Stimulated activated CD8-positive, alpha-beta memory T cell treated with anti-CD3 and anti-CD28 coated beads, Interleukin-15, amount 100 ng/mL, for 1 hour (primary cell): Measurements from ENCODE around the gene HMX3.
"Not testable (repeated sequence)": the region's sequence is repeated elsewhere in the genome, so short reads cannot be mapped to it uniquely, and the experiment has no call there.

Source experiments
- DNase-seq: peaks from one replicate; pipeline ENCODE4 v3.0.0-alpha.2; 2020; ENCODE audit warnings: low read depth

HMX3 gene

DNA sequence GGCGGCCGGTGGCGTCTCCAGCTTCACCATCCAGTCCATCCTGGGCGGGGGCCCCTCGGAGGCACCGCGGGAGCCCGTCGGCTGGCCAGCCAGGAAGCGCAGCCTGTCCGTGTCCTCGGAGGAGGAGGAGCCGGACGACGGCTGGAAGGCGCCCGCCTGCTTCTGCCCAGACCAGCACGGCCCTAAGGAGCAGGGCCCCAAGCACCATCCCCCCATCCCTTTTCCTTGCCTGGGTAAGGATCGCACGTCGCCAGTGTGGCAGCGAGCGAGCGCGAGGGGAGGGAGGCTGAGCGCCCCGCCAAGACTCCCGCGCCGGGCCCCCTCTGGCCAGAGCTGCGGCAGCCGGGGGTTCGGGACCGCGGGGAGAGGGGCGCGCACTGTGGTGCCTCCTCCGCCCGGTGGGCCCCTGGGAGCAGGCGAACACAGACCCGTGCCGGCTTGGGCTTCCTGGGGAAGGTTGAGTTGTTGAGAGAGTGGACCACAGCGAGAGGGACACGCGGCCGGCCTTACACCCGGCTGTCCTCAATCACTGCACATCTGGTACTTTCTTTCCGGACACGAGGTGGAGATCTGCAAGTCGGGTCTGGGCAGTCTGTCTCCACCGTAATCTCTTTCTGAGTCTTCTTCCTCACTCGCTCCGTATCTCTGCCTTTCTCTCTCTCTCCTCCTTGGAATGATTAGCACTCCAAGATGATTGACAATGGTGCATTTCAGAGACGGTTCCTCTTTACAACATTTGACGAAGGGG lies 12.8 kb downstream of the HMX3 start:
- DNase-seq: no peak

DNA sequence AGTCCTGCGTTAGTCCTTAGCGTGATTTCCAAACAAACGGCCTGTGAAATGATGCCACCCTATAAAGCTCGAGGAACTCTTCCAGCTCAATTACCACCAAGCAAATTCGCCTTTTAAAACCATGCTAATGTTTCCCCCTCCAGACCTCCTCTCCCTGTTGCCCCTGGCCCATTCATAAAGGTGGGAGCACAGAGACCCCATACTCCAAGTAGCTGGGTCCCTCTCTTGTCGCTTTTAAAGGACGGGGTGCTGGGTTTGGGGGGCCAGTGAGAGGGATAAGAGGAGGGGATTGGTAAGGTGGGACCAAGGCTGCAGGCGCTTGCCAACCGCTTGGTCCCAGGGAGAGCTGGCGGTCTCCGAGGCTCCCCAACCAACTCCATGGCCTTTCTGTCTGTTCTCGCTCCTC lies 13.4 kb downstream of the HMX3 start:
- no peak for DNase-seq

DNA sequence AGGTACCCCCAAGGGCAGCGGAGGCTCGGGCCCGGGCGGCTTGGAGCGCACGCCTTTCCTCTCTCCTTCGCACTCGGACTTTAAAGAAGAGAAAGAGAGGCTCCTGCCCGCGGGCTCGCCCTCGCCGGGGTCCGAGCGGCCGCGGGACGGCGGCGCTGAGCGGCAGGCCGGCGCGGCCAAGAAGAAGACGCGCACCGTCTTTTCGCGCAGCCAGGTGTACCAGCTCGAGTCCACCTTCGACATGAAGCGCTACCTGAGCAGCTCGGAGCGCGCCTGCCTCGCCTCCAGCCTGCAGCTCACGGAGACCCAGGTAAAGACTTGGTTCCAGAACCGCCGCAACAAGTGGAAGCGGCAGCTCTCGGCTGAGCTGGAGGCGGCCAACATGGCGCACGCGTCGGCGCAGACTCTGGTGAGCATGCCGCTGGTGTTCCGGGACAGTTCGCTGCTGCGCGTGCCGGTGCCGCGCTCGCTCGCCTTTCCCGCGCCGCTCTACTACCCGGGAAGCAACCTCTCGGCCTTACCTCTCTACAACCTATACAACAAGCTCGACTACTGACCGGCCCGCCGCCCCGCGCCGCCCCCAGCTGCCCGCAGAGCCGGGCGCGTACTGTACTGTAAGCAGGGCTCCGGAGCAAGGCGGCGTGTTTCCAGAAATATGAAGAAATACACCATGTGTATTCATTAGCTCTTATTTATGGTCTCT lies 13.9 kb downstream of the HMX3 start:
- DNase-seq: no peak

DNA sequence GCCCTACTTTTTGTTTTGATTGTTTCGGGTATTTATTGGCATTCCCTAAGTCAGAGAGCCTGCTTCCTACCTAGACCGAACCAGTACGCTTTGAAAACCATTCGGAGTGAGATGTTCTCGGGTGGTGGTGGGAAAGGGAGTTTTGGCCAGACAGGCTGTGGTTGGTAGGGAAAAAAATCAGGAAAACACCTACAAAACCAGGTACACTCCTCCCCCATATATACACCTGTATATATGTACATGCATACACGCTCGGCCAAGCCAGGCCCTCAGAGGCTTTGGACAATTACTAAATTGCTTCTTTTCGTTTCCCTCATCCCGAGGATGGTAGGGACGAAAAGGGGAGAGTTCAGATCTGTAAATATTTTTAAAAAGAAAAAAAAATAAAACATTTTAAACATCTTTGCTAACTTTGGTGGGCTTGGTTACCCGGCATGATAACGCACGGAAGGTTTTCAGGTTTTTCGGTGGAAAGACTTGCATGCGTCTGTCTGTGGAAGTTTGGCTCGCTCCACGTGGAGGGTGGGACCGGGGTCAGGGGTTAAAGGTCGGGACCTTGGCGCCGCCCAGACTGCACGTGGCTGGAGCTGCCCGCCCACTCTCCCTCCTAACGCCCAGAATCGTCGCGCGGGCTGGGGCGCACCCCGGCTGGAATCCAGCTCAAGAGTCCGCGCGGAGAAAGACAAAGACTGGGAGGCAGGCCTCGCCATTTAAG lies 14.7 kb downstream of the HMX3 start:
- no peak for DNase-seq

DNA sequence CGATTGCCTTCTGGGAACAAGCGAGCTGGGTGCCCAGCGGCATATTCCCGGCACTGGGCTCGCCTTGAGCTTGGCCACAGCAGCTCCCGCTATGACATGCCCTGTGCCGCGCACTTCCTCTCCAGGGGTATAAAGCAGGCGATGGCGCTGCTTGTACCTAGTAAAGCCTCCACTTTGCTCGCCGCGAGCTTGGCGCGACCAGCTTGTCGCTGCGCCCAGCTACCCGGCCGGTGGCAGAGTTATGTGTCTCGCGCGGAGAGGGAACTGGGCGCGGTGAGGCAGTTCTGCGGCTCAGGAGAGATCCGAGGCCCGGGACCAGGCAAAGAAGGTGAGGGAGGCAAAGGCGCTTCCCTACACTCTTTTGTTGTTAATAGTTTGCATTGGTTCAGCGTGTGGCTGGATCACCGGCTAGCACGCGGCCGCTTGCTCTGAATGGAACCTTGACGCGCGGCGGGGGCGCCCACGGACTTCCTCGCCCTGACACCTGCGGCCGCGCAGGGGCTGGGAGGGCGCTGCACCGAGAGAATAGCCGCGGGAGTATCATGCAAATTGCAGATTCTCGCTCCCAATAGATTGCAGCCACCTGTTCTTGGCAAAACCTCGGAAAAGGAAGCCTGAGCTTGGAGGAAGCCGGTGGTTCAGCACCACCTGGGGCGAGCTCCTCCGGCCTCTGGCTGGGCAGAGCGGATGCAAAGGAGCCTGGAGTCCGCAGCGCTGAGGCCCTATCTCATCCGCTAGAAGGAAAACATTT lies 15.4 kb downstream of the HMX3 start:
- no peak for DNase-seq

DNA sequence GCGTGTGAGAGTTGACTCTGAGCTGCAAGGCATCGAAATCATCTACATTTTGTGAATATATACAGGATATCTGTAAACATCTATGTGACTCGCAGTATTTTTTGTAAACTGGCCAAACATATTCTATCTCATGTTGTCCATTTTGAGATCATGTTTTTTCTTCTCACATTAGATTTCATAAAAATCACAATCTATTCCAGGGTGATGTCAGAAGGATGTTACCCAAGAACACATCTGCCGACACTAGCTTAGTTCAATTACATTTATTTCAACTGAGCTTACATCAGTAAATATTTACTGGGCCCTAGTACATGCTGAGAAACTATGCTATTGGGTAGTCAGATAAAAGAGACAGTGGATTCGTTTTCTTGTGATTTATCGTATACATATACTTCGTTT lies 16.0 kb downstream of the HMX3 start:
- DNase-seq: no peak

DNA sequence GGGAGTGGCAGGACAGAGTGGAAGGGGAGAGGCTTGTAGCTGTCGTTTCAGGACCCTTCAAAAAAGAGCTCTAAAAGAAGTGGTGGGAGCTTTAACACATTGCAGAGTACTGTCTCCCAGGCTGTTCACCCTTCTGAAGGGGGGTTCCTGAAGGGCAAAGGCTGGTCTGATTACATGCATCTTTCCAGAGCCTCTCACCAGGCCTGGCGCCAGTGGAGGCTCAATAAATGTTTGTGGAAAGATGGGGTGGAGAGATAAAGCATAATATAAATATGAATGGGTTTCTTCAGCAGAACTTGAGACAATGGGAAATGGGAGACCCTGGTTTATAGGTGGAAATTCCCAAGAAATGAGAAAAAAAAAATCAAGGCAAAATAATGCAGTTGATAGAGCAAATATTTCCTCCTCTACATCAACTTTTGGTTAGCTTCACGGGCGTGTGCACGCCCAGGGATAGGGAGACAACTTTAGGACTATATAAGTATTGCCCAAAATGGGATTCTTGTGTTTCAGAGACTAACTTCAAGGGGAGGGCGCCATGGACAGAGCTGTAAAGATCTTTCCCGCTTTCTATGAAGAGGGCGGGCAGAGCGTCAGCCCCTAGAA lies 17.8 kb downstream of the HMX3 start:
- no peak for DNase-seq

DNA sequence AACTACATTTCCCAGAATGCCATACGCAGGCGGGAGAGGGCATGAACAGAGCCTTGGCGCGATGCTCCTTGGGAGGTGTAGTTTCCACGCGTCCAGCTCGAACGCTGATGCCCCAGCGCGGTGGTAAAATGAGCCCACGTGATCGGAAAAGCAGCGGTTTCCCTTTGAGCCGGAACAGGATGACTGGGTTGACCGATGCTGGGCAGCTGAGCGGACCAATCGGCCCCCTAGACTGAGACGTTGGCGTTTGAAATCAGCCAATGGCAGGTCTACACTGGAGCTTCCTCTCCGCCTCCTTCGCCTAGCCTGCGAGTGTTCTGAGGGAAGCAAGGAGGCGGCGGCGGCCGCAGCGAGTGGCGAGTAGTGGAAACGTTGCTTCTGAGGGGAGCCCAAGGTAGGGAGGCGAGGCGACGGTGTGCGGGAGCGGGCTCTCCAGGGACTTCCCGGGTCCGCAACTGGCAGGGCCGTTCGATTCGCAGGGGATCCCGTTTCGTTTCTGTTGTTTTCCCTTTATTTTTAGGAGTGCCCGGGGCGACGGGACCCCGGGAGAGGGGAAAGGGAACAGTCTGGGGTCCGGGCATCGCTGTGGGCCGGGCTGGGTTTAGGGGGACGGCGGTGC lies 18.4 kb downstream of the HMX3 start, which contains the start of gene BUB3:
BUB3 (plus strand) TSS at position 311 of the 619 bp plus-strand sequence. CDS start 516 bp downstream, outside the sequence.
- peak; percentile 91 for DNase-seq

DNA sequence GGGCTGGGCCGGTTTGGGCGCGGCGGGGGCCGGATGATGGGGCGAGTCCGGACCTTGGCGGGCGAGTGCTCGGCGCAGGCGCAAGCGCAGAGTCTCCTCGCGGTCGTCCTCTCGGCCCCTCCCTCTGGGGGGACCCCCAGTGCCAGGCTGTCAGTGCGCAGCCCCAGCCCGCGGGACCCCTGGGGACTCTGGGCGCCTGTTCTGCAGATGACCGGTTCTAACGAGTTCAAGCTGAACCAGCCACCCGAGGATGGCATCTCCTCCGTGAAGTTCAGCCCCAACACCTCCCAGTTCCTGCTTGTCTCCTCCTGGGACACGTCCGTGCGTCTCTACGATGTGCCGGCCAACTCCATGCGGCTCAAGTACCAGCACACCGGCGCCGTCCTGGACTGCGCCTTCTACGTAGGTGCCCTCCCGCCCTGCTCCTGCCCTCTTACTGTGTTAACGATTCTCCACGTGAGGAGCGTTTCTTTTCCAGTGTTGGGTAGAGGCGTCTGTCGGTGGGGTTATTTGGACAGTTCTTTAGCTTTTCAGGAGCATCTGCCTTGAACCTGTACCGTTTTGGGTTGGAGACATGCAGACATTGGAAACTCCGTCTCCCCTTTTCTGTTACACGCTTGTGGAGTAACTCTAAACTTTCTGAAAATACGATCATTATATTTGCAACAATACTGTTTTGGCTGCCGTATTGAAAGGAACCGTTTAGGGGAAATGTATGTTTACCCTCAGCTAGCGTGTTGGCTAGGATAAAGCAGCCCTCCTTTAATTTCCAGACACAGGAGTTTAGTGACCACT lies 19.1 kb downstream of the HMX3 start:
- DNase-seq: no peak

DNA sequence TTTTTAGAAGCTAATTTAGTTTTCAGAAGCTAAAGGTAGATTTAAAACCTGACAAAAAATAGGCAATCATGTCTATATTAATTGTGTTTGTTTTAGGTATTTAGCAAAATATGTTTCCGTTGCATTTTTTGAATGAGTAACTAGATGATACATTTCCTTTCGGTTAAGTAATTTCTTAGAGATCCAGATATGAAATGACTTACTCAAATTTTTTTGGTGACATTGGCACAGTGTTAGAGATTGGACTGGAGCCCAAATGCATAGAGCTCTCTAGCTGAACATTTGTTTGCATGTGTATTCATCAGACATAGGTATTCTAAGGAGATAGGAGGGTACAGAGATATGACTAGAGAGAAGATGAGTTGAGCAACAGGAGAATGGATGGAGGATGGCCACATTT lies 20.3 kb downstream of the HMX3 start:
- no peak for DNase-seq

DNA sequence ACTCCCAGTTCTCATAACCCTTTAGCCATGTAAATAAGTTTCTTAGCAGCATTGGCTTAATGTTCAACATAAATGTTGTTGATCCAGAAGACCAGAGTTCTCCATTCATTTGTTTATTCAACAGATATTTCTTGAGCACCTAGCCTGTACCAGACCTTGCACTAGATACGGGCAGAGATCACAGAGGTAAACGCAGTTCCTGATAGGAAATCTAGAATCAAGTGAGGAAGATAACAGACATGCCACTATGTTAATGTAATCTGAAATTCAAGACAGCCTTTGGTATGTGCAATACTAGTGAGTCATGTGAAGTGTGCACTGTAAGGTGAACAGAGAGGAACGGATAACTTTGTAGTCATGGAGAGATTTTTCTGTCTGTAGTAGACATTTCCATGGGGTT lies 21.4 kb downstream of the HMX3 start:
- no peak for DNase-seq

DNA sequence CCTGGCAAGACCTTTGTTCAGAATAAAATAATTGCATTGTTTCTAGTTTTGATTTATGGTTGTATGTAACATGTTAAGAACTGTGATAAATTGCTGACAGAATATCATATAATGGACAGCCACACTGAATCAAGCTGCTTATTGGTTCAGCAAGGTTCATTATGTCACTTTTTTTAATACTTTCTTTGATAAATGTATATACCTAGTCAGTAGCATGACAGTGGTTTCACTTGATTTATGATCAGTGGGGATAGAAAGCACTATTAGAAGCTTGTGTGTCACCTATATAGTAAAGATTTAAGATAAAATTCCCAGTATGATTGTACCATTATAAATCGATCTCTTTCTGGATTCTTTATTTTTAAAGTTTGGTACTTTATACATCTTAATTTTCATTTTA lies 22.9 kb downstream of the HMX3 start:
- DNase-seq: no peak

DNA sequence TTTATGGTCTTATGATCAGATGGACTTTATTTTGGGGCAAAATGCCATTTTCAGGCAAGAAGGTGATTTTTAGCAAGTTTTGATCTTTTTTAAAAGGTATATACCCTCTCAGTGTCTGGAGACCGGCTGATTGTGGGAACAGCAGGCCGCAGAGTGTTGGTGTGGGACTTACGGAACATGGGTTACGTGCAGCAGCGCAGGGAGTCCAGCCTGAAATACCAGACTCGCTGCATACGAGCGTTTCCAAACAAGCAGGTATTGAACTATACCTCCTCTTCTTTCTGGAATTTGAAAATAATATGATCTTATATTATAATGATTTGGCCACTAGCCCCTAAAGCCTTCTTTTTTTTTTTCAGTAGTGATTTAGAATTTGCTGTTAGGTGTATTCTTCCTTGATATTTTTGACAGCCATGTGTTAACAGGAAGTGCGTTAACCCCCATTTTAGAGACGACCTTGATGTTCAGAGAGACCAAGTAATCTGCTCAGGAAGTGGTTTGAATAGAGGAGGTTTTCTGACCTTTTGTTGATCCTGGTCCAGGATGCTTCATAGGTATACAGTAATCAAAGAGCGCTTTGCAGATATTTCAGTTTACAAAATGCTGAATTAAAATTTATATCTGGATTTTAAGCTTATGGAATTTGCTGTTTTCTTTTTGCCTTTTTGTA lies 24.7 kb downstream of the HMX3 start:
- DNase-seq: no peak

DNA sequence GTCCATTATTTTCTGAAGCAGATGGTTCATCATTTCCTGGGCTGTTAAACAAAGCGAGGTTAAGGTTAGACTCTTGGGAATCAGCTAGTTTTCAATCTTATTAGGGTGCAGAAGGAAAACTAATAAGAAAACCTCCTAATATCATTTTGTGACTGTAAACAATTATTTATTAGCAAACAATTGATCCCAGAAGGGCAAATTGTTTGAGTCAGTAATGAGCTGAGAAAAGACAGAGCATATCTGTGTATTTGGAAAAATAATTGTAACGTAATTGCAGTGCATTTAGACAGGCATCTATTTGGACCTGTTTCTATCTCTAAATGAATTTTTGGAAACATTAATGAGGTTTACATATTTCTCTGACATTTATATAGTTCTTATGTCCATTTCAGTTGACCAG lies 28.5 kb downstream of the HMX3 start:
- DNase-seq: no peak

DNA sequence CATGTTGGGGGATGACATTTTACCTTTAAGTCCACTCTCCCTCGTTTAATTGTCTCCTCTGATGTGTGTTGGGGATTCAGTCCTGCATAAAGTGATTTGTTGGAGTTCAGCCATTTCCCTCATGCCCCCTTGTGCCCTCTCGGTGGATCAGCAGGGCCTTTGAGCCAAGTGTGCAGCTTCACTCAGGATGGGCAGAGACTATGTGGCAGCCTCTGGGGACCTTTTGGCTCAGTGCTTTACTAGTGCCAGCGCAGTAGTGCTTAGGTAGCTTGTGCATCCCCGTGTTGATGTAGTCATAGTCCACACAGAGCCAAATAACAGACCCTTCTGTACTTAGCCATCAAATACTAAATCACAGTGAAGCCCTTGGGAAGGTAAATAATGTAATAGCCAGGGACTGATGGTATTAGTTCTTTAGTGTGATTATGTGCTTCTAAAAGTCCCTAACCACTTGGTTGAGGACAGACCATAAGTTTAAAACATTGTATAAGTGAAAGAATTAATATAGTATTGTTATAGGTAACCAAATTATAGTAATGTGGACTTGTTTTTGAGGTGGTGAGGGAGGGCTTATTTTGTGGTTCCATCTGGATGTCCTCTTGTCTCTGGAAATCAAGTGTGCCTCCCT lies 29.8 kb downstream of the HMX3 start:
- no peak for DNase-seq

DNA sequence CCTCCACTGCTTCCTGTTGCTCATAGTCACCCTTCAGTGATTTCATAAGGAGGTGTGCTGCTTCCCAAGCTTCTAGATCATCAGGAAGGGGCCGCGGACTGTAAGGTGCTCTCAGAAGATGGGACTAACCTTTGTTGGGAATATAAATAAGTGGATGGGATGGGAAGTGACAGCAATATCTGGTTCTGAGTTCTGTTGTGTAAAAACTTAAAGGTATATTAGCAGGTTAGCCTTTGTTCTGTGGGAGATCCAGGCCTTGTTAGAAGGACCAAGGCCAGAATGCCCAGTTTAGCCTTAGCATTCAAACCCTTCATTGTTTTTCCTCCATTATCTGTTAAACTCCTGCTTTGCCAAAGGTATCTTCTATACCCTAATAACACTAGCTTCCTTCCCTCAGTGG lies 30.8 kb downstream of the HMX3 start:
- no peak for DNase-seq

DNA sequence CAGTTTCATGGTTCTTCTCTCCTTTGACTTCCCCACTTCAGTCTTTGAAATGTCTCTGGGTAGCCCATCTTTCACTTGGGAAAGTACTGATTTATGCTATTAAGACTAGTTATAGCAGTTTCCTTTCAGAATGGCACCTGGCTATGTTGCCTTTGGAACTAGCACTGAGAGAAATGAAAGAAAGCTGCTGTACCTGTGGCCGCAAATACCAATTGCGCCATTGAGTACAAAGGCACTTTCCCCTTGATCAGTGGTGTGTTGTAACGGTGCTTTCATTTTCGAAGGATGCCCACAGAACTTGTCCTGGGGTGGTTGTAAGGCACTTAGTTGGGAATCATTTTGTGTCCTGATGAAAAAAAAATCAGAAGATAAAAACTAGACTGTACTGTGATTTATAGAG lies 35.2 kb downstream of the HMX3 start:
- DNase-seq: no peak

DNA sequence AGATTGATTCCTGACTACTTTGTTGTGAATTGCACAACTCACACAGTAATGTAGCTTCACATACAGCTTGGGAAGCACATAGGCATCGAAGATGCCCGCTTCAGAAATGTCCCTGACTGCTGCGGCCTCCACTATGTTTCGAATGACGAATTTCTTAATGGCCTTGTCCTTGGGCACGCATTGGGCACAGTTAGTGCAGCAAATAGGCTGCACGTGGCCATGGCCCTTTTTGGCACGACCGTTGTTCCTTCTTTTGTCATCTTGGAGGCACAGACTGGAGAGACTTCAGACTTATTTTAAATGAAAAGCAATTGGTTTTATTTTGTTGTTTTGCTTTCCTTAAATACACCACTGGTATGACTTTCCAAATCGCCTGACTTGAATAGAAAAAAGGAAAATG lies 35.8 kb downstream of the HMX3 start:
- not testable (repeated sequence) for DNase-seq
